Measurements from ENCODE around the gene PLPP4. TPM values are rescaled to one million over a fixed set of nuclear protein-coding genes. Genes with fewer than 3 reads are reported as not detected.

PLPP4 gene
- total and polyA plus RNA-seq, 3 donors from 2014 or later, result 12.6 to 65.8 (median 21.9) TPM

DNA sequence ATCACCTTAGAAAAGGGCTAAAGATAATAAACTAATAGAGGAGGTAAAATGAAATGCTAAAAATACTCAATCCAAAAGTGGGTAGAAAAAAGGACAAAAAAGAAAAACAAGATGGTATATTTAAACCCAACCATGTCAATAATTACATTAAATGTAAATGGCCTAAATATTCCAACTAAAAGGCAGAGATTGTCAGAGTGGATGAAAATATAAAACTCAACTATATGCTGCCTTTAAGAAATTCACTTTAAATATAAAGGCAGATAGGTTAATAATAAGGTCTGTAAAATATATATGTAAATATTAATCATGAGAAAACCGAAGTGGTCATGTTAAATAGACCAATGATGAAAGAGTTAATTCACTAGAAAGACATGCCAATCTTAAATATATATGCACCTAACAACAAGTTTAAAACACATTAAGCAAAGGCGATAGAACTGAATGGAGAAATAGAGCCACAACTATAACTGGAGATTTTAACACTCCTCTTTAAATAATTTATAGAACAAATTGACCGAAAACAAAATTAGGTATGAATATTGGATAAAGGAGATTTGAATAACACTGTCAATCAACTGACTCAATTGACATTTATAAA, 159.4 kb downstream of the PLPP4 start:
- intact Hi-C loops (cut with DNase I; ENCODE audit: low total_unique reads), result no loop called here
- Histone ChIP-seq H3K36me3 (ENCODE audit: low read depth, missing control alignments) (no peaks in the 10 kb centered on the region), H3K27ac (no peak overlapping the region), H3K9me3 (no peaks in the 10 kb centered on the region), H3K4me3 (no peak overlapping the region), H3K4me1 (no peaks in the 10 kb centered on the region), H3K27me3 (no peaks in the 10 kb centered on the region)
- TF ChIP-seq POLR2A (IDR thresholded peaks at IDR 0.05), result no peak
- TF ChIP-seq, protein P1, sequence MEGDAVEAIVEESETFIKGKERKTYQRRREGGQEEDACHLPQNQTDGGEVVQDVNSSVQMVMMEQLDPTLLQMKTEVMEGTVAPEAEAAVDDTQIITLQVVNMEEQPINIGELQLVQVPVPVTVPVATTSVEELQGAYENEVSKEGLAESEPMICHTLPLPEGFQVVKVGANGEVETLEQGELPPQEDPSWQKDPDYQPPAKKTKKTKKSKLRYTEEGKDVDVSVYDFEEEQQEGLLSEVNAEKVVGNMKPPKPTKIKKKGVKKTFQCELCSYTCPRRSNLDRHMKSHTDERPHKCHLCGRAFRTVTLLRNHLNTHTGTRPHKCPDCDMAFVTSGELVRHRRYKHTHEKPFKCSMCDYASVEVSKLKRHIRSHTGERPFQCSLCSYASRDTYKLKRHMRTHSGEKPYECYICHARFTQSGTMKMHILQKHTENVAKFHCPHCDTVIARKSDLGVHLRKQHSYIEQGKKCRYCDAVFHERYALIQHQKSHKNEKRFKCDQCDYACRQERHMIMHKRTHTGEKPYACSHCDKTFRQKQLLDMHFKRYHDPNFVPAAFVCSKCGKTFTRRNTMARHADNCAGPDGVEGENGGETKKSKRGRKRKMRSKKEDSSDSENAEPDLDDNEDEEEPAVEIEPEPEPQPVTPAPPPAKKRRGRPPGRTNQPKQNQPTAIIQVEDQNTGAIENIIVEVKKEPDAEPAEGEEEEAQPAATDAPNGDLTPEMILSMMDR (IDR thresholded peaks at IDR 0.05), result no peak
- 53 to 59% methylated on average over 3 of the region's 3 CpGs for WGBS, 2 donors
- DNase-seq, result no peak

DNA sequence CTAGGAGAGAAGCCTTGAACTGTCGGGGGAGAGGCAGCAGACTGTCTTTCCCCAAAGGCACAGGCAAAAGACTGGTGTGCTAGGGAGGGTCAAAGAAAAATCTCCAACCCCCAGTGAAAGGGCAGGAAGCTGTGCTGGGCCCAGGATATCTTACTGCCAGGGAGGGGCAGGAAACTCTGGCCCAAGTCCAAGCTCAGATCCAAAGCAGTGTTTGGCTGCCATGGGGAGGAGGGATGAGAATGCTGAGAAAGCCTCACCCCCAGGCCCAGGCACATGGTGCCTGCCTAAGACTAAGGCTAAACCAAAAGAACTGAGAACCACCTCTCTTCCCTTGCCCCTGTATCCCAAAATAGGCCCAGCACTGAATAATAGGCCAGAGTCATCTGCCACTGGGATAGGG, 171.2 kb downstream of the PLPP4 start:
- no peak for DNase-seq
- WGBS, 2 donors, result 73 to 86% methylated on average over 1 of the region's 1 CpG
- H3K27me3 ChIP-seq, result no peaks in the 10 kb centered on the region
- no peaks in the 10 kb centered on the region for H3K36me3 ChIP-seq (ENCODE audit: low read depth, missing control alignments)
- no peak for TF ChIP-seq POLR2A (IDR thresholded peaks at IDR 0.05)
- TF ChIP-seq, protein P1 (IDR thresholded peaks at IDR 0.05), result no peak
- H3K4me3 ChIP-seq, result no peak overlapping the region
- no peak overlapping the region for H3K27ac ChIP-seq
- intact Hi-C loops (cut with DNase I; ENCODE audit: low total_unique reads), result no loop called here
- no peaks in the 10 kb centered on the region for H3K9me3 ChIP-seq
- no peaks in the 10 kb centered on the region for H3K4me1 ChIP-seq

DNA sequence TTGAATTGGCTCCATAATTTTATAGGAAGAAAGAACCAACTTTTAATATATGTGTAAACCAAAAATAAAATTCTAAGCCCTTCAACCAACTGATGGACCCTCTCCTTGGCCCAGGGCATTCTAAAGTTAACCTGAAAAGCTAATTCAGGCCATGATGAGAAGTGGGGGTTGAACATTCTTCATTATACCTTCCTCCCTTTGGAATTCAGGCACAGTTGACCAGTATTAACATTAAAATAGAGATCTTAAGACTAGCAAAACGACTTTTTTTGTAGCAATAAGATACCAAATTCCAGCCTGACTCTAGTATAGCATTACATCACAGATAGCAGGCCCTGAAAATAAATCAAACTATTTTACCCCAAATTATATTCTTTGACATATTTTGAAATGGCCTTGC, 173.2 kb downstream of the PLPP4 start:
- no peak for DNase-seq
- H3K27me3 ChIP-seq, result no peaks in the 10 kb centered on the region
- H3K36me3 ChIP-seq (ENCODE audit: low read depth, missing control alignments), result no peaks in the 10 kb centered on the region
- intact Hi-C loops (cut with DNase I; ENCODE audit: low total_unique reads), result no loop called here
- H3K4me1 ChIP-seq, result no peaks in the 10 kb centered on the region
- H3K9me3 ChIP-seq, result no peaks in the 10 kb centered on the region
- TF ChIP-seq POLR2A (IDR thresholded peaks at IDR 0.05), result no peak
- TF ChIP-seq, protein P1 (IDR thresholded peaks at IDR 0.05), result no peak
- no peak overlapping the region for H3K4me3 ChIP-seq
- WGBS, 2 donors, result 69% methylated on average over 1 of the region's 1 CpG
- no peak overlapping the region for H3K27ac ChIP-seq

DNA sequence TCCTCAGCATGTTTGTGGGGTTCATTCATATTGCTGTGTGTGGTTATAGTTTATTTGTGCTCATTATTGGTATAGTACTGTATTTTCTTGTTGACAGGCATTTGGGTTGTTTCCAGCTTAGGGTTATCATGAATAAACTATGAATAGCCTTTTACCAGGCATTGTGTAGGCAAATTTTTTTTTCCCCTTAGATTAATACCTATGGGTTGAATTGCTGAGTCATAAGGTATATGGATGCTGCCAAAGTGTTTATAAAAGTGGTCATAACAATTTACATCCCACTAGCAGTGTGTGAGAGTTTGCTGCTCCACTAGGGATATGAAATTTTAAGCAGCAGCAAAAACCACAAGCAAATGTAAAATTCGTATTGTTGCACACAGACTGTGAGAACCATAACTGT, 175.0 kb downstream of the PLPP4 start:
- no peak for DNase-seq
- intact Hi-C loops (cut with DNase I; ENCODE audit: low total_unique reads), result no loop called here
- WGBS, 2 donors, result 55 to 67% methylated on average over 1 of the region's 1 CpG
- H3K27me3 ChIP-seq, result no peaks in the 10 kb centered on the region
- no peak overlapping the region for H3K4me3 ChIP-seq
- H3K36me3 ChIP-seq (ENCODE audit: low read depth, missing control alignments), result no peaks in the 10 kb centered on the region
- no peak overlapping the region for H3K27ac ChIP-seq
- H3K9me3 ChIP-seq, result no peaks in the 10 kb centered on the region
- TF ChIP-seq, protein P1 (IDR thresholded peaks at IDR 0.05), result no peak
- TF ChIP-seq POLR2A (IDR thresholded peaks at IDR 0.05), result no peak
- H3K4me1 ChIP-seq, result no peaks in the 10 kb centered on the region

DNA sequence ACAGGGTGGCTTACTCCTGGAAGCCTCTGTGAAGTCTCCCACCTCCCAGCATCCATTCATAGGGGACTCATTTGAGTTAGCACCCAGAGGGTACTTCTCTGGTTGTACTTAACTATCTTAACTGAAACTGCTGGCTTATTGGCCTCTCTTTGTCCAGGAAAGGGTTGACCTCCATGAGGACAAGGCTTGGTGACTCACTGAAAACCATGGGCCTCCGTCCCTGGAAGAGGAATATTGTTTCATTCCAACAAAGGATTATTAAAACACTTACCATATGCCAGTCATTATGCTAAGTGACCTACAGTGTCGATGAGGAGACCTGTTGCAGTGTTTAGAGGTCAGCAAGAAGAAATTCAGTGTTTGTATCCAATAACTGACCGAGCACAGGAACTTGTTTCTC, 175.9 kb downstream of the PLPP4 start:
- no peaks in the 10 kb centered on the region for H3K9me3 ChIP-seq
- 69 to 71% methylated on average over 3 of the region's 3 CpGs for WGBS, 2 donors
- no peaks in the 10 kb centered on the region for H3K4me1 ChIP-seq
- no peaks in the 10 kb centered on the region for H3K36me3 ChIP-seq (ENCODE audit: low read depth, missing control alignments)
- DNase-seq, result no peak
- no peak overlapping the region for H3K4me3 ChIP-seq
- H3K27me3 ChIP-seq, result no peaks in the 10 kb centered on the region
- TF ChIP-seq, protein P1 (IDR thresholded peaks at IDR 0.05), result no peak
- no peak for TF ChIP-seq POLR2A (IDR thresholded peaks at IDR 0.05)
- intact Hi-C loops (cut with DNase I; ENCODE audit: low total_unique reads), result no loop called here
- H3K27ac ChIP-seq, result no peak overlapping the region
